HCT116 (cell line): ENCODE data around the gene CLCF1.

Experiments
- CTCF ChIP-seq, 3 experiments: fragments of 200-600 bp in 1 of 3; sonication (generic) in 1 of 3; IDR thresholded peaks in 2 of 3; conservative IDR thresholded peaks in 1 of 3; 2 replicates each; pipeline ENCODE4 v1.5.1; 2012 to 2017; ENCODE audit warnings: low read depth in 2 of 3, low read length in 2 of 3, antibody characterized with exemption in 1 of 3, borderline replicate concordance in 1 of 3, control low read depth in 1 of 3, mild to moderate bottlenecking in 1 of 3, mixed read lengths in 1 of 3, mixed run types in 1 of 3, moderate library complexity in 1 of 3; ENCODE audit not compliant: insufficient read depth in 1 of 3
- EZH2 ChIP-seq: fragments of 200-600 bp; sonication (generic); IDR thresholded peaks from 2 replicates; pipeline ENCODE4 v1.6.1; 2017; ENCODE audit warnings: antibody characterized with exemption, mixed run types

DNA sequence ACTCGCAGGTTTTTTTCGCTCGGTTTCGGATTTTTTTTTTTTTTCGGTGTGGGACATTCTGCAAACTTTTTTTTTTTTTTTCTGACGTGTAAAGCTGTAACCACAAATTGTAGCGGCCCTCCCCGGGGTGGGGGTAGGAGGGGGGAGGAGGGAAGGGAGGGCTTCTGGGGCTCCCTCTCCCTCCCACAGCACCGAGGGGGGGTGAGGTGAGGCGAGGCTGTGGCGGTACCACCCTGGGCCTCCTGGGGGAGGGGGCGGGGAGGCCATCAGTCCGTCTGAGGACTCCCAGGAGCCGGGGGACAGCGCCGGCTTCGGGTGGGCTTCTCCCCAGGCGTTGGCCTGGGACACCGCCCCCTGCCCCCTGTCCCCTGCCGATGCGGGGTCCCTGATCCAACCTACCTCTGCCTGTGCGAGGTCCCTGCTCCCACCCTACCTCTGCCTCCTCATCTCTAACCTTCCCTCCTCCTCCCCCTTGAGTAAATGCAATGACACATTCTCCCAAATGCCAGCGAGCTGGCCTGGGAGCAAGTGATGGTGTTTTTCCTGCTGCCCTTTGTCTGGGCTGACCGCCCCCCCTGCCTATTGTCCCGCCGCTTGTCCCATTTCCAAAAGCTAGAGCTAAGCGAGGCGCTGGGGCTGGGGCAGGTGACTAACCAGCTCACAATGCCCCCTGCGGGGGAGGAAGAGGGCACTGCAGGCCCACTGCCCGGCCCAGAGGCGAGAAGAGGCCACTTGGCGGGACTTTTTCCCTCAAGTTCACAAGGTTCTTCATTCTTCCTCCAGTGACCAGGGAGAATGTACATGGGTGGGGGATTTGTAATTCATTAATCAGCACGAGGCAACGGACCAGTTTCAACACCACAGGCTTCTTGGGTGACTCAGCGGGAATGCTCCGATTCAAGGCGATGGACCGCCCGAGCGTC, 511 bp upstream of the CLCF1 start:
- peak in 2 of 3 experiments; percentile 32 to 41; a peak in 3 of 6 replicates for TF ChIP-seq CTCF (IDR thresholded peaks at IDR 0.05 in 2 of 3, conservative IDR thresholded peaks at IDR 0.05 in 1 of 3; ENCODE audit: borderline replicate concordance in 1 of 3, insufficient read depth in 1 of 3, low read depth in 2 of 3, low read length in 2 of 3)
- no peak for TF ChIP-seq EZH2
